ENCODE data around the gene PCLAF.

DNA sequence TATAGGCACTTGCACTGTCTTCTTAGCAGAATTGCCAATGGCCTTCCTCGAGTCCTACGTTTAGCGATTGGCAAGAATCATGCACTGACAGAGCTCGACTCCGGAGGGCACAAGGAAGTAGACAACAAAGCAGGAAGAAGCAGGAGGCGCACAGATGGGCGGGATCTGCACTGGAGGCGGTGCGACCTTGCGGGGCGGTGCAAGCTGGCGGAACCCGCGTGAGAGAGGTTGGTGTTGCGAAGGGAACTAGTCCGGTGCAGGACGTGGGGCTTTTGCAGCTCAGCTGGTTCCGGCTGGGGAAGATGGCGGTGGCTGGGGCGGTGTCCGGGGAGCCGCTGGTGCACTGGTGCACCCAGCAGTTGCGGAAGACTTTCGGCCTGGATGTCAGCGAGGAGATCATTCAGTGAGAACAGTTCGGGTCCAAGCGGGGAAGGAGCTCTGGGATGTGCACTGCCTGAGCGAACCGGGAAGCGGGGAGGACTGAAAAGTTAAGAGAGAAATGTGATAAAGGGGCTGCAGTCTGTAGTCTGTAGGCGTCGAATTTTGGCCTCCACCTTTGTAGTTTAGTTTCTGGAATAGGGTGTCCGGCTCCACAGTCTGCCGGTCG lies 6.4 kb upstream of the PCLAF start, which contains the start of gene TRIP4:
- TF ChIP-seq, protein P1, sequence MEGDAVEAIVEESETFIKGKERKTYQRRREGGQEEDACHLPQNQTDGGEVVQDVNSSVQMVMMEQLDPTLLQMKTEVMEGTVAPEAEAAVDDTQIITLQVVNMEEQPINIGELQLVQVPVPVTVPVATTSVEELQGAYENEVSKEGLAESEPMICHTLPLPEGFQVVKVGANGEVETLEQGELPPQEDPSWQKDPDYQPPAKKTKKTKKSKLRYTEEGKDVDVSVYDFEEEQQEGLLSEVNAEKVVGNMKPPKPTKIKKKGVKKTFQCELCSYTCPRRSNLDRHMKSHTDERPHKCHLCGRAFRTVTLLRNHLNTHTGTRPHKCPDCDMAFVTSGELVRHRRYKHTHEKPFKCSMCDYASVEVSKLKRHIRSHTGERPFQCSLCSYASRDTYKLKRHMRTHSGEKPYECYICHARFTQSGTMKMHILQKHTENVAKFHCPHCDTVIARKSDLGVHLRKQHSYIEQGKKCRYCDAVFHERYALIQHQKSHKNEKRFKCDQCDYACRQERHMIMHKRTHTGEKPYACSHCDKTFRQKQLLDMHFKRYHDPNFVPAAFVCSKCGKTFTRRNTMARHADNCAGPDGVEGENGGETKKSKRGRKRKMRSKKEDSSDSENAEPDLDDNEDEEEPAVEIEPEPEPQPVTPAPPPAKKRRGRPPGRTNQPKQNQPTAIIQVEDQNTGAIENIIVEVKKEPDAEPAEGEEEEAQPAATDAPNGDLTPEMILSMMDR (IDR thresholded peaks at IDR 0.05; ENCODE audit: low read depth, low read length) = peak; percentile 26; the same call in 1 of the 2 replicates
- no peak for TF ChIP-seq EZH2phosphoT487 (IDR thresholded peaks at IDR 0.05; ENCODE audit: low read depth)
